ENCODE results near the gene VSIR. TPM values are rescaled to one million over a fixed set of nuclear protein-coding genes. Genes with fewer than 3 reads are reported as not detected.
A peak's percentile ranks its signal among the peaks of the same experiment; 100 is the strongest.

VSIR gene
- total and polyA plus RNA-seq, 9 of the 15 experiments (the other 6 are each of a cell fraction or from before 2014, with no cell fraction given): 0.14 to 20.5 (median 9.3) TPM

GRCh38 chr10:71713135-71714030 is 59.9 kb downstream of the VSIR start (continued):
- TF ChIP-seq ZBTB11 (CRISPR knock-in tag; IDR thresholded peaks at IDR 0.05) (peak in 1 of 3 experiments; percentile 60; a peak in 2 of 6 replicates), GATAD2B (IDR thresholded peaks at IDR 0.05; ENCODE audit: borderline replicate concordance) (no peak), HDGF (IDR thresholded peaks at IDR 0.05) (no peak), POLR2AphosphoS2 (IDR thresholded peaks at IDR 0.05; ENCODE audit: low read length) (no peak), AFF1 (IDR thresholded peaks at IDR 0.05; ENCODE audit: low read depth in 1 of 2, partially characterized antibody in 2 of 2) (no peak), SMARCE1 (IDR thresholded peaks at IDR 0.05) (no peak), PHTF2 (CRISPR knock-in tag; IDR thresholded peaks at IDR 0.05) (0 out of 2 replicates have a peak, but pooled peaks have one; percentile 16), BRF2 (IDR thresholded peaks at IDR 0.05; ENCODE audit: borderline replicate concordance, insufficient read depth, insufficient read length) (no peak), ZNF174 (CRISPR knock-in tag; IDR thresholded peaks at IDR 0.05) (no peak), TFAM (CRISPR knock-in tag; conservative IDR thresholded peaks at IDR 0.05) (no peak), SRF (CRISPR knock-in tag; IDR thresholded peaks at IDR 0.05) (no peak; a peak in 1 of 4 replicates), NR2C1 (IDR thresholded peaks at IDR 0.05) (no peak), NR2C1 (tag; IDR thresholded peaks at IDR 0.05) (no peak), CC2D1A (IDR thresholded peaks at IDR 0.05) (no peak), E4F1 (CRISPR knock-in tag; IDR thresholded peaks at IDR 0.05; ENCODE audit: borderline replicate concordance) (no peak)
